GM21786 (cell line): ENCODE results near the gene DPEP3.

Experiments
- ATAC-seq: cut with Tn5 transposase; IDR thresholded peaks from one replicate; pipeline ENCODE4 v1.9.1; 2021; ENCODE audit not compliant: unreplicated experiment

DPEP3 gene

GRCh38 chr16:67967183-67967957 lies 12.9 kb downstream of the DPEP3 start:
- ATAC-seq = no peak

GRCh38 chr16:67966549-67967182 lies 13.6 kb downstream of the DPEP3 start:
- ATAC-seq = no peak

GRCh38 chr16:67965668-67966548 lies 14.4 kb downstream of the DPEP3 start:
- no peak for ATAC-seq

- ATAC-seq = no peak
Observed at GRCh38 chr16:67964477-67965131, 15.7 kb downstream of the DPEP3 start.

GRCh38 chr16:67963662-67964321 lies 16.5 kb downstream of the DPEP3 start:
- ATAC-seq = no peak

GRCh38 chr16:67963292-67963661 lies 17.0 kb downstream of the DPEP3 start:
- ATAC-seq = no peak

- no peak for ATAC-seq
Observed at GRCh38 chr16:67962135-67962534, 18.2 kb downstream of the DPEP3 start.

GRCh38 chr16:67961551-67961957 lies 18.7 kb downstream of the DPEP3 start:
- no peak for ATAC-seq

GRCh38 chr16:67959536-67960329 lies 20.6 kb downstream of the DPEP3 start:
- no peak for ATAC-seq

- no peak for ATAC-seq
Observed at GRCh38 chr16:67957622-67958021, 22.7 kb downstream of the DPEP3 start.

GRCh38 chr16:67954421-67955196 lies 25.7 kb downstream of the DPEP3 start:
- no peak for ATAC-seq

GRCh38 chr16:67953641-67954375 lies 26.5 kb downstream of the DPEP3 start:
- no peak for ATAC-seq

GRCh38 chr16:67951485-67951884 lies 28.8 kb downstream of the DPEP3 start:
- ATAC-seq = no peak

- no peak for ATAC-seq
Observed at GRCh38 chr16:67950335-67950843, 29.9 kb downstream of the DPEP3 start.

GRCh38 chr16:67949645-67950044 lies 30.7 kb downstream of the DPEP3 start:
- no peak for ATAC-seq

GRCh38 chr16:67948015-67948414 lies 32.3 kb downstream of the DPEP3 start:
- no peak for ATAC-seq

GRCh38 chr16:67946966-67947558 lies 33.2 kb downstream of the DPEP3 start:
- no peak for ATAC-seq

- no peak for ATAC-seq
Observed at GRCh38 chr16:67946128-67946569, 34.1 kb downstream of the DPEP3 start.
